ENCODE data around the gene NFKBIE. TPM values are rescaled to one million over a fixed set of nuclear protein-coding genes. Genes with fewer than 3 reads are reported as not detected.

The NFKBIE gene
- total RNA-seq, 1 donor from 2014 or later, result 17.2 TPM

GRCh38 chr6:44217332-44218143 lies 47.8 kb downstream of the NFKBIE start:
- intact Hi-C loops (cut with DNase I), result no loop called here
- Histone ChIP-seq H3K4me3 (no peak overlapping the region), H3K27me3 (no peaks in the 10 kb centered on the region), H3K4me1 (peaks cover 57% of the 10 kb centered on the region), H3K9me3 (no peaks in the 10 kb centered on the region), H3K27ac (peak overlapping the region; percentile 27), H3K36me3 (no peaks in the 10 kb centered on the region)
- peak in 1 of 2 donors; percentile 87 for DNase-seq (ENCODE audit: extremely low spot score in 2 of 2)
- no peak for TF ChIP-seq POLR2AphosphoS5 (IDR thresholded peaks at IDR 0.05; ENCODE audit: insufficient read depth in 1 of 2, low read depth in 1 of 2)
- no peak for TF ChIP-seq CTCF (IDR thresholded peaks at IDR 0.05)
- no peak for TF ChIP-seq POLR2A (IDR thresholded peaks at IDR 0.05)

- TF ChIP-seq CTCF (IDR thresholded peaks at IDR 0.05), result no peak
- no peak for TF ChIP-seq POLR2AphosphoS5 (IDR thresholded peaks at IDR 0.05; ENCODE audit: insufficient read depth in 1 of 2, low read depth in 1 of 2)
- no peak for TF ChIP-seq POLR2A (IDR thresholded peaks at IDR 0.05)
- Histone ChIP-seq H3K4me1 (peaks cover 50% of the 10 kb centered on the region), H3K4me3 (no peak within 1 kb of the TSS), H3K27me3 (no peaks in the 10 kb centered on the region), H3K9me3 (no peaks in the 10 kb centered on the region), H3K27ac (peak within 1 kb of the TSS; percentile 27), H3K36me3 (no peaks in the 10 kb centered on the region)
- no peak for DNase-seq (ENCODE audit: extremely low spot score in 2 of 2)
- intact Hi-C loops (cut with DNase I), result no loop called here
Observed at GRCh38 chr6:44216677-44217331, 48.5 kb downstream of the NFKBIE start, which contains the start of gene MYMX. Gene MYMX (plus strand): TSS chr6:44216926. CDS start chr6:44217472, 546 bp downstream.

GRCh38 chr6:44214307-44214706 lies 51.0 kb downstream of the NFKBIE start:
- H3K9me3 ChIP-seq, result no peaks in the 10 kb centered on the region
- TF ChIP-seq POLR2A (IDR thresholded peaks at IDR 0.05), result no peak
- no peak for TF ChIP-seq CTCF (IDR thresholded peaks at IDR 0.05)
- TF ChIP-seq POLR2AphosphoS5 (IDR thresholded peaks at IDR 0.05; ENCODE audit: insufficient read depth in 1 of 2, low read depth in 1 of 2), result no peak
- intact Hi-C loops (cut with DNase I), result no loop called here

GRCh38 chr6:44211284-44211683 lies 54.1 kb downstream of the NFKBIE start:
- TF ChIP-seq CTCF (IDR thresholded peaks at IDR 0.05) (no peak), POLR2AphosphoS5 (IDR thresholded peaks at IDR 0.05; ENCODE audit: insufficient read depth in 1 of 2, low read depth in 1 of 2) (no peak), POLR2A (IDR thresholded peaks at IDR 0.05) (no peak)
- H3K9me3 ChIP-seq, result no peaks in the 10 kb centered on the region
- H3K4me3 ChIP-seq, result no peak overlapping the region
- no peaks in the 10 kb centered on the region for H3K36me3 ChIP-seq
- no peaks in the 10 kb centered on the region for H3K4me1 ChIP-seq
- intact Hi-C loops (cut with DNase I), result no loop called here
- H3K27me3 ChIP-seq, result no peaks in the 10 kb centered on the region
- H3K27ac ChIP-seq, result no peak overlapping the region
- DNase-seq (ENCODE audit: extremely low spot score in 2 of 2), result no peak

More at GRCh38 chr6:44214307-44214706, 51.0 kb downstream of the NFKBIE start:
- no peak for DNase-seq (ENCODE audit: extremely low spot score in 2 of 2)
- peaks cover 26% of the 10 kb centered on the region for H3K4me1 ChIP-seq
- no peaks in the 10 kb centered on the region for H3K27me3 ChIP-seq
- H3K4me3 ChIP-seq, result no peak overlapping the region
- H3K27ac ChIP-seq, result no peak overlapping the region
- no peaks in the 10 kb centered on the region for H3K36me3 ChIP-seq

MicroRNA genes within 50 kb of the gene (microRNA counts, 767-probe panel; counts per million panel counts)
- 238 to 261 counts per million in 2 donors for microRNA hsa-miR-4647

Small RNA genes within 50 kb of the gene (small RNA-seq; reads per million reads assigned to genes)
- gene RN7SL811P, result not detected

Other genes with a start within 250 kb of the NFKBIE start
- gene MRPL14, start 138.1 kb downstream of the NFKBIE start, total RNA-seq, result 36.1 TPM
- 32.4 TPM for gene TMEM63B, start 138.0 kb downstream of the NFKBIE start, total RNA-seq
- gene CAPN11, start 106.7 kb downstream of the NFKBIE start, total RNA-seq, result 2.0 TPM
- gene MYMX, start 48.6 kb downstream of the NFKBIE start, total RNA-seq, result not detected
- gene SLC29A1, start 42.0 kb downstream of the NFKBIE start, total RNA-seq, result 51.1 TPM
- 463 TPM for gene HSP90AB1, start 18.4 kb downstream of the NFKBIE start, total RNA-seq
- 19.6 TPM for gene SLC35B2, start 8.0 kb downstream of the NFKBIE start, total RNA-seq
- gene TMEM151B, start 4.9 kb upstream of the NFKBIE start, total RNA-seq, result 0.49 TPM
- 13.3 TPM for gene AARS2, start 47.8 kb upstream of the NFKBIE start, total RNA-seq
- not detected for gene SPATS1, start 77.1 kb upstream of the NFKBIE start, total RNA-seq
- 16.5 TPM for gene CDC5L, start 122.2 kb upstream of the NFKBIE start, total RNA-seq